Tibial artery (tissue), 4 donors: ENCODE data around the gene ETS2.

Source experiments
- DNase-seq, 2 donors: peaks; one replicate each; pipeline ENCODE4 v3.0.0-alpha.2; 2019
- H3K27ac ChIP-seq, 2 donors: fragments of 200-600 bp; sonication (generic) in 1 of 2; 1 replicate in 1 of 2; 2 replicates in 1 of 2; pipeline ENCODE4 v1.5.1; 2018 to 2019; ENCODE audit warnings: mild to moderate bottlenecking in 1 of 2
- H3K27me3 ChIP-seq, 2 donors: fragments of 200-600 bp; sonication (generic) in 1 of 2; one replicate each; pipeline versions ENCODE4 v1.5.1 to v1.6.0; 2016 to 2019
- H3K36me3 ChIP-seq, 3 donors: fragments of 200-600 bp; sonication (generic) in 2 of 3; one replicate each; pipeline ENCODE4 v1.5.1; 2016 to 2019; ENCODE audit warnings: mild to moderate bottlenecking in 2 of 3
- H3K4me1 ChIP-seq, 4 donors: fragments of 200-600 bp; sonication (generic) in 2 of 4; 1 replicate in 3 of 4; 2 replicates in 1 of 4; pipeline ENCODE4 v1.5.1; 2016 to 2019
- H3K4me3 ChIP-seq, 2 donors: fragments of 200-600 bp; sonication (generic) in 1 of 2; 1 replicate in 1 of 2; 2 replicates in 1 of 2; pipeline ENCODE4 v1.5.1; 2018 to 2019; ENCODE audit warnings: mild to moderate bottlenecking in 2 of 2
- H3K9me3 ChIP-seq, 3 donors: fragments of 200-600 bp; sonication (generic) in 1 of 3; one replicate each; pipeline ENCODE4 v1.5.1; 2016 to 2019
- CTCF ChIP-seq, 2 experiments: fragments of 200-600 bp in 1 of 2; fragments of 450-650 bp in 1 of 2; IDR thresholded peaks; one replicate each; pipeline ENCODE4 v1.5.1; 2017 to 2019; ENCODE audit warnings: antibody characterized with exemption in 2 of 2, mild to moderate bottlenecking in 1 of 2, moderate library complexity in 1 of 2
- intact Hi-C: fragments of 100-400 bp; cut with DNase I; formaldehyde crosslinking; loops from one replicate; pipeline ENCODE4 v1.15.0; 2023; ENCODE audit warnings: low total_unique reads

Gene ETS2

DNA sequence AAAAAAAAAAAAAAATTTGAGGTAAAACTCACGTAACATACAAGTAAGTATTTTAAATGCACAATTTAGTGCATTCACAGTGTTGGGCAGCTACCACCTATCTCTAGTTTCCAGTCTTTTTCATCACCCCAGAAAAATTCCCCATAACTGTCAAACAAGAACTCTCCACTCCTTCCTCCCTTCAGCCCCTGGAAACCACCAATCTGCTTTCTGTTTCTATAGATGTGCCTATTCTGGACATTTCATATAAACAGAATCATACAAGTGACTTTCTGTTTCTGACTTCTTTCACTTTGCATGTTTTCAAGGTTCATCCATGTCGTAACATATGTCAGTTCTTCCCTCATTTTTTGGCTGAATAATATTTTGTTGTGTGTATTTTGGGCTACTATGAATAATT is 24.9 kb upstream of the ETS2 start:
- no peak overlapping the region for H3K27ac ChIP-seq
- no peaks in the 10 kb centered on the region for H3K36me3 ChIP-seq
- H3K4me1 ChIP-seq = peaks cover 0 to 3% (median 0%) of the 10 kb centered on the region in 4 donors
- intact Hi-C loops = no loop called here
- DNase-seq = no peak
- TF ChIP-seq CTCF (IDR thresholded peaks at IDR 0.05) = no peak
- peaks cover 0 to 13% (median 9%) of the 10 kb centered on the region in 3 donors for H3K9me3 ChIP-seq
- no peaks in the 10 kb centered on the region for H3K27me3 ChIP-seq
- H3K4me3 ChIP-seq = no peak overlapping the region

DNA sequence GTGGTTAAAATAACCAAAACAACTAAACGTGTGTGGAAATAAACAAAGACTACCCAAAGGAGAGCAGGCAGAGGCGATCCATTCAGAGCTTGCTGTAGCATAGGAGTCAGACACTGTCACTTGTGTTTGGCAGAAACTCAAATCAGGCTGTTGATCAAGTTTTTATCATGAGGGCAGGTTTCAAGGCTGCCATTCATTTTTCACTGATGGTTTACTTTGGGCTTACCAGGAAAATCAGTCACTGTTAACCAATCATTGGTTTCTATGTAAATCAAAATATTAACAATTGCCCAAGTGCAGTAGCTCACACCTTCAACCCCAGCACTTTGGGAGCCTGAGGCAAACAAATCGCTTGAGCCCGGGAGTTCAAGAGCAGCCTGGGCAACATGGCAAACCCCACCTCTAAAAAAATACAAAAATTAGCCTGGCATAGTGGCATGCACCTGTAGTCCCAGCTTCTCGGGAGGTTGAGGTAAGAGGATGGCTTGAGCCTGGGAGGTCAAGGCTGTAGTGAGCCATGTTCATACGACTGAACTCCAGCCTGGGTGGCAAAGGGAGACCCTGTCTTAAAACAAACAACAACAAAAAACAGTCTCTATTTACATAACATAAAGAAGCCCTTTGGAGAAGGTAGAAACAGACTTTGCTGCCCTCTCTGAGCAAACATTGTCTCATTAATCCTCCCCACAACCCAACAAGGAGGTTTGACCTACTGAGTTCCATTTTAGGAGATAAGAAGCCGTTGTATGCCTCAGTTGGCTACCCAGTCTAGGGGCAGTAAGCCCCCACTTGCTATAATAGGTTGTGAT is 21.1 kb upstream of the ETS2 start:
- H3K9me3 ChIP-seq = peaks cover 0 to 8% (median 5%) of the 10 kb centered on the region in 3 donors
- no peak for DNase-seq
- no peak for TF ChIP-seq CTCF (IDR thresholded peaks at IDR 0.05)
- H3K4me1 ChIP-seq = no peaks in the 10 kb centered on the region
- no peak overlapping the region for H3K27ac ChIP-seq
- no peak overlapping the region for H3K4me3 ChIP-seq
- intact Hi-C loops = no loop called here
- no peaks in the 10 kb centered on the region for H3K27me3 ChIP-seq
- H3K36me3 ChIP-seq = no peaks in the 10 kb centered on the region

GRCh38 chr21:38785483-38785882 is 20.2 kb upstream of the ETS2 start:
- no peaks in the 10 kb centered on the region for H3K36me3 ChIP-seq
- TF ChIP-seq CTCF (IDR thresholded peaks at IDR 0.05) = no peak

GRCh38 chr21:38787016-38787415 is 18.7 kb upstream of the ETS2 start:
- no peaks in the 10 kb centered on the region for H3K4me1 ChIP-seq
- no peaks in the 10 kb centered on the region for H3K36me3 ChIP-seq
- peaks cover 0 to 7% (median 5%) of the 10 kb centered on the region in 3 donors for H3K9me3 ChIP-seq
- no peak overlapping the region for H3K4me3 ChIP-seq
- H3K27me3 ChIP-seq = no peaks in the 10 kb centered on the region
- no peak for DNase-seq
- no peak for TF ChIP-seq CTCF (IDR thresholded peaks at IDR 0.05)
- H3K27ac ChIP-seq = no peak overlapping the region
- intact Hi-C loops = no loop called here

More at GRCh38 chr21:38785483-38785882, 20.2 kb upstream of the ETS2 start:
- Histone ChIP-seq H3K4me3 (no peak overlapping the region), H3K4me1 (no peaks in the 10 kb centered on the region), H3K9me3 (peaks cover 0 to 8% (median 5%) of the 10 kb centered on the region in 3 donors), H3K27ac (no peak overlapping the region), H3K27me3 (no peaks in the 10 kb centered on the region)
- intact Hi-C loops = no loop called here
- DNase-seq = no peak

DNA sequence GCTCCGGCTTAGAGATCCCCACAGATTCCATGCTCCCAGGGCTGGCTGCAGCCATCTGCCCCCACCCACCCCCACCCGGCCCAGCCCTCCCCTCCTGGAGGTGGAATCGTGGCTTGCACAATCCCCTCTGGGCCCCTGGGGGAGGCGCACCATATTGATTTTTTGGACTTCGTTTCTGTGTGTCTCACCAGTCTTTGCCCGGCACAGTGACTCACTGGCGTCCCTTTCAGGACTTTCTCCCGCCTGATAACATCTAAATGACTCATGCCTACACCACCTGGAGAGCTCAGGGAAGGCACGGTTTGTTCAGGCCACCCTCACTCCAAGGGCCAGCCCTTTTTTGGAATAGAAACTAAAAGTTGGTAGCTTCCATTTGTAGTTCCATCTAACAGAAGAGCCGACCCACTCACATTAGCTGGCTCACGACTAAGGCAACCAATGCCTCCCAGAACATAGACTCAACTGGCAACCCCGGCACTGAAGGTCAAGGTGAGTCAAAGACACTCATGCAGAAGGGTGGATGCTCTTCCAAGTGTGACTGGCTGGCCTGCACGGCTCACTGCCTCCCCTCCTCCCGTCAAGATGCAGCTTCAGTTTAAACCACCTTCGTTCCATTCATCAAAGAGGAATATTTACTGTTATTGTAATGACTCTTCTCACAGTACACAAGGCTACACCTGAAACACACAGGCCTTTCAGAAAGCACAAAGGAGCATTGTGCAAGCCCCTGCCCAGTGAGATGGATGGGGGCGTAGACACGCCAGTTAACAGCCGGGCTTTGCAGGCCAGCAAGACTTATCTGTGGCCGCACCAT is 18.1 kb upstream of the ETS2 start:
- H3K9me3 ChIP-seq = peaks cover 0 to under 1% (median 0%) of the 10 kb centered on the region in 3 donors
- no peak for TF ChIP-seq CTCF (IDR thresholded peaks at IDR 0.05)
- H3K36me3 ChIP-seq = no peaks in the 10 kb centered on the region
- H3K4me1 ChIP-seq = no peaks in the 10 kb centered on the region
- H3K27ac ChIP-seq = no peak overlapping the region
- H3K27me3 ChIP-seq = no peaks in the 10 kb centered on the region
- intact Hi-C loops = no loop called here
- no peak for DNase-seq
- H3K4me3 ChIP-seq = no peak overlapping the region
